OCI-LY7 (cell line): ENCODE data around the gene SMIM22.

Experiments
- CTCF ChIP-seq: fragments of 200-600 bp; sonication (generic); conservative IDR thresholded peaks from 2 replicates; pipeline ENCODE4 v1.5.1; 2014; ENCODE audit warnings: mild to moderate bottlenecking, antibody characterized with exemption, low read length, moderate library complexity, mixed read lengths
- EZH2phosphoT487 ChIP-seq: fragments of 200-600 bp; sonication (generic); IDR thresholded peaks from 2 replicates; pipeline ENCODE4 v1.6.1; 2018; ENCODE audit warnings: low read depth, borderline replicate concordance, mild to moderate bottlenecking, mixed run types, antibody characterized with exemption, low read length, moderate library complexity, mixed read lengths

GRCh38 chr16:4788489-4788889, 6.7 kb upstream of the SMIM22 start:
- TF ChIP-seq CTCF (no peak), EZH2phosphoT487 (no peak)
